CD4-positive, alpha-beta T cell treated with Interleukin-12 subunit alpha and Interleukin-12 subunit beta, for 1 hour (primary cell): ENCODE data around the gene RFC2.
"Not testable (repeated sequence)": the region's sequence is repeated elsewhere in the genome, so short reads cannot be mapped to it uniquely, and the experiment has no call there.

ENCODE experiments used
- DNase-seq: peaks from one replicate; pipeline ENCODE4 v3.0.0-alpha.2; 2020

The RFC2 gene

GRCh38 chr7:74246497-74246896, 7.7 kb downstream of the RFC2 start:
- no peak for DNase-seq

GRCh38 chr7:74242122-74242443, 12.1 kb downstream of the RFC2 start:
- DNase-seq = no peak

- DNase-seq = no peak
These were observed 13.7 kb downstream of the RFC2 start for GRCh38 chr7:74240482-74240881.

GRCh38 chr7:74236284-74236683, 17.9 kb downstream of the RFC2 start:
- no peak for DNase-seq

GRCh38 chr7:74235518-74236268, 18.5 kb downstream of the RFC2 start:
- DNase-seq = no peak

- DNase-seq = no peak
These were observed 20.4 kb downstream of the RFC2 start for GRCh38 chr7:74233655-74234285.

- DNase-seq = no peak
These were observed 23.0 kb downstream of the RFC2 start for GRCh38 chr7:74231232-74231590.

GRCh38 chr7:74230446-74231231, 23.6 kb downstream of the RFC2 start:
- DNase-seq = no peak

GRCh38 chr7:74228951-74229900, 25.0 kb downstream of the RFC2 start:
- no peak for DNase-seq

GRCh38 chr7:74226633-74227032, 27.6 kb downstream of the RFC2 start:
- no peak for DNase-seq

- no peak for DNase-seq
These were observed 28.8 kb downstream of the RFC2 start for GRCh38 chr7:74225400-74225799.

- DNase-seq = not testable (repeated sequence)
These were observed 29.3 kb downstream of the RFC2 start for GRCh38 chr7:74224907-74225306.

GRCh38 chr7:74224511-74224832, 29.7 kb downstream of the RFC2 start:
- DNase-seq = no peak

GRCh38 chr7:74223711-74224510, 30.3 kb downstream of the RFC2 start:
- DNase-seq = no peak

- no peak for DNase-seq
These were observed 31.1 kb downstream of the RFC2 start for GRCh38 chr7:74222851-74223710.

GRCh38 chr7:74221713-74222112, 32.5 kb downstream of the RFC2 start:
- DNase-seq = no peak

GRCh38 chr7:74220229-74220628, 34.0 kb downstream of the RFC2 start:
- no peak for DNase-seq

GRCh38 chr7:74219416-74219815, 34.8 kb downstream of the RFC2 start:
- DNase-seq = no peak

- no peak for DNase-seq
These were observed 35.9 kb downstream of the RFC2 start for GRCh38 chr7:74218343-74218698.

GRCh38 chr7:74217455-74218342, 36.5 kb downstream of the RFC2 start:
- DNase-seq = no peak
